Sigmoid colon (tissue), 4 donors: Measurements from ENCODE around the gene TENM3.

Experiments
- CTCF ChIP-seq, 4 experiments: fragments of 450-650 bp in 3 of 4; fragments of 200-600 bp in 1 of 4; IDR thresholded peaks; one replicate each; pipeline ENCODE4 v1.5.1; 2016 to 2019; ENCODE audit warnings: antibody characterized with exemption in 4 of 4, mild to moderate bottlenecking in 3 of 4, moderate library complexity in 2 of 4
- POLR2A ChIP-seq, 2 donors: fragments of 450-650 bp; IDR thresholded peaks; one replicate each; pipeline ENCODE4 v1.6.1; 2016; ENCODE audit warnings: antibody characterized with exemption in 2 of 2, mild to moderate bottlenecking in 2 of 2, moderate library complexity in 2 of 2
- POLR2AphosphoS5 ChIP-seq, 4 donors: sonication (generic); formaldehyde crosslinking; IDR thresholded peaks; one replicate each; pipeline ENCODE4 v1.6.1; 2017; ENCODE audit warnings: antibody characterized with exemption in 4 of 4

- no peak for TF ChIP-seq CTCF (IDR thresholded peaks at IDR 0.05)
- no peak for TF ChIP-seq POLR2AphosphoS5 (IDR thresholded peaks at IDR 0.05)
- no peak for TF ChIP-seq POLR2A (IDR thresholded peaks at IDR 0.05)
Observed at GRCh38 chr4:182807346-182807745, 564.1 kb downstream of the TENM3 start.
